GM21515 (cell line): ENCODE results near the gene MICB.
A peak's percentile ranks its signal among the peaks of the same experiment; 100 is the strongest.
"Not testable (repeated sequence)": the region's sequence is repeated elsewhere in the genome, so short reads cannot be mapped to it uniquely, and the experiment has no call there.

Experiments used
- ATAC-seq: cut with Tn5 transposase; IDR thresholded peaks from one replicate; pipeline ENCODE4 v1.9.1; 2021; ENCODE audit not compliant: unreplicated experiment

MICB gene

GRCh38 chr6:31473780-31474761 lies 23.9 kb upstream of the MICB start:
- ATAC-seq, result no peak

GRCh38 chr6:31474871-31475286 lies 23.1 kb upstream of the MICB start:
- ATAC-seq, result no peak

GRCh38 chr6:31476515-31477139 lies 21.3 kb upstream of the MICB start:
- ATAC-seq, result no peak

- no peak for ATAC-seq
Observed at GRCh38 chr6:31477521-31477920, 20.4 kb upstream of the MICB start.

GRCh38 chr6:31478186-31478950 lies 19.6 kb upstream of the MICB start:
- ATAC-seq, result no peak

- no peak for ATAC-seq
Observed at GRCh38 chr6:31479151-31479932, 18.6 kb upstream of the MICB start.

- ATAC-seq, result no peak
Observed at GRCh38 chr6:31479933-31480535, 17.9 kb upstream of the MICB start.

- ATAC-seq, result no peak
Observed at GRCh38 chr6:31480574-31480973, 17.4 kb upstream of the MICB start.

GRCh38 chr6:31483392-31483791 lies 14.6 kb upstream of the MICB start:
- no peak for ATAC-seq

GRCh38 chr6:31485055-31485454 lies 12.9 kb upstream of the MICB start:
- no peak for ATAC-seq

GRCh38 chr6:31486065-31486837 lies 11.7 kb upstream of the MICB start:
- not testable (repeated sequence) for ATAC-seq

GRCh38 chr6:31487674-31488073 lies 10.3 kb upstream of the MICB start:
- ATAC-seq, result not testable (repeated sequence)

- no peak for ATAC-seq
Observed at GRCh38 chr6:31489086-31489485, 8.9 kb upstream of the MICB start.

GRCh38 chr6:31490115-31490873 lies 7.7 kb upstream of the MICB start:
- no peak for ATAC-seq

GRCh38 chr6:31493550-31493874 lies 4.4 kb upstream of the MICB start:
- not testable (repeated sequence) for ATAC-seq

- peak; percentile 41 for ATAC-seq
Observed at GRCh38 chr6:31493875-31494694, 3.9 kb upstream of the MICB start.

- no peak for ATAC-seq
Observed at GRCh38 chr6:31495580-31495979, 2.4 kb upstream of the MICB start.

GRCh38 chr6:31496826-31497225 lies 1.1 kb upstream of the MICB start:
- not testable (repeated sequence) for ATAC-seq
